ENCODE data around the gene MEFV. TPM values are rescaled to one million over a fixed set of nuclear protein-coding genes. Genes with fewer than 3 reads are reported as not detected.

The MEFV gene
- total RNA-seq, 1 experiment from 2014 or later, result not detected

- intact Hi-C loops (cut with micrococcal nuclease; ENCODE audit: unreplicated experiment), result no loop called here
- BruUV-seq (replicated peaks), result no TSS peak
- TF ChIP-seq CTCF (IDR thresholded peaks at IDR 0.05; ENCODE audit: unreplicated experiment), result no peak
- no peaks in the 10 kb centered on the region for H3K36me3 Mint-ChIP-seq (ENCODE audit: insufficient read depth, unreplicated experiment)
- H3K27ac Mint-ChIP-seq (ENCODE audit: unreplicated experiment), result no peak overlapping the region
- DNase-seq, result no peak
- H3K27me3 Mint-ChIP-seq (ENCODE audit: unreplicated experiment), result peaks cover 23% of the 10 kb centered on the region
- H3K9me3 Mint-ChIP-seq (ENCODE audit: low read depth, unreplicated experiment), result no peaks in the 10 kb centered on the region
- CTCF ChIA-PET, result no interaction called here
- H3K4me3 Mint-ChIP-seq (ENCODE audit: low read depth, unreplicated experiment), result no peak overlapping the region
- no peaks in the 10 kb centered on the region for H3K4me1 Mint-ChIP-seq (ENCODE audit: low read depth, unreplicated experiment)
These were observed 7.0 kb downstream of the MEFV start for GRCh38 chr16:3249451-3249850.

DNA sequence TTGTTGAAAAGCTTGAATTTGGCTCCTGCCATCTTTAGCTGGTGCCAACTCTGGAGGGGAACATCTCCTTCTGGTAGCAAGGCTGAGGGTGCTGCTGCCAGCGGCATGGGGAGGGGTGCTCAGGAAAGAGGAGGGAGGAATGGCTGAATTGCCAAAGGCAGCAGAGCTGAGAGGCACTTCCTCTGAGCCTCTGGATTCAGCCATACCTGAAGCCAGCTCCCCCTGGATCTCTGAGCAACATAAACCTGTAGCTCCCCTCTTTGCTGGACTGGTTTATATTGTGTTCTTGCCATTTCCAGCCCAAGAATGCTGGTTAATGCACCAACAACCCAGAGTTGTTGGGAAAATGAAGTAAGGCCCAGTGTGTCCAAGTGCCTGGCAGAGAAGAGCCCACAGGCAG lies 7.4 kb downstream of the MEFV start:
- BruUV-seq (replicated peaks), result no TSS peak
- Mint-ChIP-seq H3K36me3 (ENCODE audit: insufficient read depth, unreplicated experiment) (no peaks in the 10 kb centered on the region), H3K4me3 (ENCODE audit: low read depth, unreplicated experiment) (no peak overlapping the region), H3K27me3 (ENCODE audit: unreplicated experiment) (peaks cover 28% of the 10 kb centered on the region), H3K4me1 (ENCODE audit: low read depth, unreplicated experiment) (peaks cover 4% of the 10 kb centered on the region), H3K27ac (ENCODE audit: unreplicated experiment) (no peak overlapping the region), H3K9me3 (ENCODE audit: low read depth, unreplicated experiment) (no peaks in the 10 kb centered on the region)
- CTCF ChIA-PET, result no interaction called here
- no peak for TF ChIP-seq CTCF (IDR thresholded peaks at IDR 0.05; ENCODE audit: unreplicated experiment)
- DNase-seq, result no peak
- intact Hi-C loops (cut with micrococcal nuclease; ENCODE audit: unreplicated experiment), result no loop called here

- BruUV-seq (replicated peaks), result no TSS peak
- no peak overlapping the region for H3K4me3 Mint-ChIP-seq (ENCODE audit: low read depth, unreplicated experiment)
- CTCF ChIA-PET, result no interaction called here
These were observed 7.8 kb downstream of the MEFV start for GRCh38 chr16:3248596-3248995.

GRCh38 chr16:3246876-3247275 lies 9.6 kb downstream of the MEFV start:
- no TSS peak for BruUV-seq (replicated peaks)
- Mint-ChIP-seq H3K27ac (ENCODE audit: unreplicated experiment) (no peak overlapping the region), H3K4me3 (ENCODE audit: low read depth, unreplicated experiment) (no peak overlapping the region), H3K9me3 (ENCODE audit: low read depth, unreplicated experiment) (no peaks in the 10 kb centered on the region), H3K4me1 (ENCODE audit: low read depth, unreplicated experiment) (peaks cover 8% of the 10 kb centered on the region), H3K36me3 (ENCODE audit: insufficient read depth, unreplicated experiment) (no peaks in the 10 kb centered on the region), H3K27me3 (ENCODE audit: unreplicated experiment) (peaks cover 33% of the 10 kb centered on the region)
- CTCF ChIA-PET, result no interaction called here
- no peak for DNase-seq
- no peak for TF ChIP-seq CTCF (IDR thresholded peaks at IDR 0.05; ENCODE audit: unreplicated experiment)
- intact Hi-C loops (cut with micrococcal nuclease; ENCODE audit: unreplicated experiment), result no loop called here

More at GRCh38 chr16:3248596-3248995, 7.8 kb downstream of the MEFV start:
- no peak for TF ChIP-seq CTCF (IDR thresholded peaks at IDR 0.05; ENCODE audit: unreplicated experiment)
- H3K27me3 Mint-ChIP-seq (ENCODE audit: unreplicated experiment), result peaks cover 32% of the 10 kb centered on the region
- intact Hi-C loops (cut with micrococcal nuclease; ENCODE audit: unreplicated experiment), result no loop called here
- DNase-seq, result no peak
- no peaks in the 10 kb centered on the region for H3K9me3 Mint-ChIP-seq (ENCODE audit: low read depth, unreplicated experiment)
- no peak overlapping the region for H3K27ac Mint-ChIP-seq (ENCODE audit: unreplicated experiment)
- H3K36me3 Mint-ChIP-seq (ENCODE audit: insufficient read depth, unreplicated experiment), result no peaks in the 10 kb centered on the region
- peaks cover 8% of the 10 kb centered on the region for H3K4me1 Mint-ChIP-seq (ENCODE audit: low read depth, unreplicated experiment)

Data from Calu3 (cell line).